H1 (cell line): ENCODE data around the gene TECPR2. TPM values are rescaled to one million over a fixed set of nuclear protein-coding genes. Genes with fewer than 3 reads are reported as not detected.

ENCODE experiments used
- CTCF ChIA-PET: fragments of 300-600 bp; sonication (Branson Sonifier 250); formaldehyde crosslinking; loops from one replicate; lab custom pipeline; 2021; ENCODE audit not compliant: partially characterized antibody; lab: Charles Lee
- POLR2A ChIA-PET: fragments of 300-600 bp; sonication (Branson Sonifier 250); formaldehyde crosslinking; loops from one replicate; lab custom pipeline; 2021; ENCODE audit warnings: inconsistent platforms; ENCODE audit not compliant: partially characterized antibody; lab: Charles Lee
- DNase-seq, 2 experiments: peaks; one replicate each; pipeline versions ENCODE4 v3.0.0 to v3.0.0-alpha.2; 2010 to 2022; ENCODE audit warnings: low spot score in 2 of 2, low read depth in 1 of 2, mixed read lengths in 1 of 2
- FAIRE-seq: peaks from 2 replicates; lab custom pipeline; 2011; peaks lifted over from hg19 to GRCh38; lab: Jason Lieb, UNC
- H2AFZ ChIP-seq: 2 replicates; pipeline ENCODE4 v1.8.1; 2012; ENCODE audit warnings: low read length, inconsistent platforms
- H2AK5ac ChIP-seq: 2 replicates; pipeline ENCODE4 v1.6.1; 2013; ENCODE audit warnings: low read depth, low read length
- H2BK120ac ChIP-seq: replicated peaks from 2 replicates; pipeline ENCODE3; 2013; ENCODE audit warnings: low read depth, low read length, inconsistent platforms
- H2BK12ac ChIP-seq: 2 replicates; pipeline ENCODE4 v1.6.1; 2013; ENCODE audit warnings: low read depth, low read length
- H2BK15ac ChIP-seq: 2 replicates; pipeline ENCODE4 v1.6.1; 2013; ENCODE audit warnings: low read length
- H2BK20ac ChIP-seq: 2 replicates; pipeline ENCODE4 v1.6.1; 2013; ENCODE audit warnings: low read length
- H2BK5ac ChIP-seq: 2 replicates; pipeline ENCODE4 v1.6.1; 2013; ENCODE audit warnings: low read depth, low read length
- H3K14ac ChIP-seq: 2 replicates; pipeline ENCODE4 v1.6.1; 2013; ENCODE audit warnings: inconsistent platforms; ENCODE audit not compliant: insufficient read length
- H3K18ac ChIP-seq: 2 replicates; pipeline ENCODE4 v1.6.1; 2013; ENCODE audit warnings: low read length; ENCODE audit errors: extremely low read depth
- H3K23ac ChIP-seq: 2 replicates; pipeline ENCODE4 v1.6.1; 2013; ENCODE audit warnings: inconsistent platforms; ENCODE audit not compliant: insufficient read length
- H3K23me2 ChIP-seq: 2 replicates; pipeline ENCODE4 v1.6.1; 2013; ENCODE audit warnings: low read depth, low read length
- H3K27ac ChIP-seq: 2 replicates; pipeline ENCODE4 v1.6.1; 2011; ENCODE audit warnings: low read depth, low read length, inconsistent platforms
- H3K27me3 ChIP-seq, 4 experiments: replicated peaks in 1 of 4; 1 replicate in 1 of 4; 2 replicates in 3 of 4; pipeline versions ENCODE4 v1.6.1 to v1.8.1; 2011 to 2013; ENCODE audit warnings: low read length in 3 of 4, mild to moderate bottlenecking in 3 of 4, inconsistent platforms in 2 of 4, mixed read lengths in 2 of 4, moderate library complexity in 1 of 4; ENCODE audit not compliant: control insufficient read depth in 3 of 4, insufficient read depth in 3 of 4; ENCODE audit errors: extremely low read depth in 1 of 4
- H3K36me3 ChIP-seq, 4 experiments: 2 replicates each; pipeline versions ENCODE4 v1.6.1 to v1.8.1; 2011 to 2013; ENCODE audit warnings: mild to moderate bottlenecking in 4 of 4, low read length in 3 of 4, moderate library complexity in 2 of 4, control low read depth in 1 of 4, inconsistent platforms in 1 of 4; ENCODE audit not compliant: insufficient read depth in 4 of 4, control insufficient read depth in 2 of 4
- H3K4ac ChIP-seq: replicated peaks from 2 replicates; pipeline ENCODE3; 2013; ENCODE audit warnings: low read length, low read depth, mixed read lengths, inconsistent platforms; ENCODE audit not compliant: insufficient read length
- H3K4me1 ChIP-seq, 4 experiments: replicated peaks in 1 of 4; 1 replicate in 1 of 4; 2 replicates in 3 of 4; pipeline versions ENCODE4 v1.6.1 to v1.8.1; 2011 to 2013; ENCODE audit warnings: low read length in 3 of 4, inconsistent platforms in 2 of 4, mixed read lengths in 1 of 4; ENCODE audit not compliant: insufficient read depth in 4 of 4, control insufficient read depth in 3 of 4
- H3K4me2 ChIP-seq, 2 experiments: 2 replicates each; pipeline versions ENCODE4 v1.6.1 to v1.8.1; 2011 to 2013; ENCODE audit warnings: low read depth in 2 of 2, low read length in 2 of 2, control low read depth in 1 of 2, inconsistent platforms in 1 of 2, mild to moderate bottlenecking in 1 of 2; ENCODE audit not compliant: insufficient read depth in 1 of 2
- H3K4me3 ChIP-seq, 4 experiments: fragments of 200-600, 300-600 bp in 1 of 4; sonication (generic), shearing (Covaris generic), sonication (Bioruptor Twin) in 1 of 4; 2 replicates each; pipeline versions ENCODE4 v1.5.1 to v1.8.1; 2011 to 2016; ENCODE audit warnings: low read length in 4 of 4, low read depth in 3 of 4, control low read depth in 2 of 4, inconsistent platforms in 2 of 4, mild to moderate bottlenecking in 2 of 4, mixed read lengths in 1 of 4, moderate library complexity in 1 of 4; ENCODE audit not compliant: insufficient read depth in 2 of 4; ENCODE audit errors: extremely low read depth in 1 of 4
- H3K56ac ChIP-seq: replicated peaks from 2 replicates; pipeline ENCODE3; 2013; ENCODE audit warnings: low read depth, mild to moderate bottlenecking, mixed read lengths, low read length, inconsistent platforms; ENCODE audit not compliant: insufficient read length
- H3K79me1 ChIP-seq: 2 replicates; pipeline ENCODE4 v1.6.1; 2013; ENCODE audit warnings: low read depth, low read length, control low read depth
- H3K79me2 ChIP-seq, 2 experiments: 2 replicates each; pipeline versions ENCODE4 v1.6.1 to v1.8.1; 2012 to 2013; ENCODE audit warnings: low read length in 2 of 2, mild to moderate bottlenecking in 2 of 2, inconsistent platforms in 1 of 2; ENCODE audit not compliant: insufficient read depth in 2 of 2, control insufficient read depth in 1 of 2
- H3K9ac ChIP-seq, 4 experiments: replicated peaks in 1 of 4; 1 replicate in 1 of 4; 2 replicates in 3 of 4; pipeline versions ENCODE4 v1.6.1 to v1.8.1; 2011 to 2013; ENCODE audit warnings: low read depth in 3 of 4, low read length in 3 of 4, control low read depth in 2 of 4, mild to moderate bottlenecking in 2 of 4, moderate library complexity in 2 of 4, inconsistent platforms in 1 of 4; ENCODE audit errors: extremely low read depth in 1 of 4
- H3K9me3 ChIP-seq, 2 experiments: 2 replicates each; pipeline versions ENCODE4 v1.6.1 to v1.8.1; 2012 to 2013; ENCODE audit warnings: mild to moderate bottlenecking in 2 of 2, moderate library complexity in 2 of 2, control low read depth in 1 of 2, inconsistent platforms in 1 of 2, low read depth in 1 of 2, low read length in 1 of 2, mixed read lengths in 1 of 2; ENCODE audit not compliant: insufficient read depth in 2 of 2
- H4K20me1 ChIP-seq, 2 experiments: replicated peaks in 1 of 2; 2 replicates each; pipeline versions ENCODE3 to v1.8.1; 2011 to 2013; ENCODE audit warnings: inconsistent platforms in 2 of 2, low read length in 2 of 2, mild to moderate bottlenecking in 1 of 2; ENCODE audit not compliant: insufficient read depth in 2 of 2, control insufficient read depth in 1 of 2
- H4K5ac ChIP-seq: 2 replicates; pipeline ENCODE4 v1.6.1; 2013; ENCODE audit warnings: low read length, low read depth, mixed read lengths, inconsistent platforms; ENCODE audit not compliant: insufficient read length
- H4K8ac ChIP-seq: 2 replicates; pipeline ENCODE4 v1.8.0; 2013; ENCODE audit warnings: mild to moderate bottlenecking, moderate library complexity, low read length, inconsistent platforms; ENCODE audit not compliant: insufficient read depth; ENCODE audit errors: extremely low read depth
- H4K91ac ChIP-seq: replicated peaks from 2 replicates; pipeline ENCODE3; 2013; ENCODE audit warnings: low read length, mixed read lengths, inconsistent platforms; ENCODE audit not compliant: insufficient read length
- HDAC6 ChIP-seq: IDR thresholded peaks from one replicate; pipeline ENCODE4 v1.7.1; 2012; ENCODE audit warnings: low read depth, mild to moderate bottlenecking, inconsistent platforms, low read length, moderate library complexity
- JUND ChIP-seq: IDR thresholded peaks from 2 replicates; pipeline ENCODE4 v1.6.1; 2011; ENCODE audit warnings: mild to moderate bottlenecking, improper control_type of control experiment, low read length
- SUZ12 ChIP-seq: fragments of 200-600 bp; sonication (generic); IDR thresholded peaks from 2 replicates; pipeline ENCODE4 v1.6.1; 2012; ENCODE audit warnings: mild to moderate bottlenecking, inconsistent platforms, low read length, moderate library complexity, mixed read lengths
- WGBS, 2 experiments: shearing (Covaris generic) in 1 of 2; methylation state at CpG; one replicate each; pipeline versions ENCODE4 v1.1.6 to v1.1.7; 2013 to 2015; ENCODE audit warnings: low lambda C conversion rate in 2 of 2, mixed read lengths in 2 of 2, inconsistent platforms in 1 of 2, low coverage in 1 of 2, missing lambda C conversion rate in 1 of 2; ENCODE audit not compliant: insufficient replicate concordance in 2 of 2, insufficient coverage in 1 of 2, insufficient read length in 1 of 2; ENCODE audit errors: extremely low coverage in 1 of 2, missing lambda C conversion rate in 1 of 2; 5-methylcytosine and 5-hydroxymethylcytosine counted together
- polyA plus RNA-seq, 7 experiments: library from polyadenylated mRNA; depleted of rRNA in 3 of 7; stranded (reverse) in 5 of 7; unstranded in 2 of 7; fragments of >200 nt in 5 of 7; fragments of 200-250 nt in 2 of 7; gene quantifications; 1 replicate in 5 of 7; 2 replicates in 1 of 7; 4 replicates in 1 of 7; pipeline versions ENCODE4 v1.2.1 to v1.2.3, GENCODE V29; 2011 to 2013; ENCODE audit warnings: missing spikeins in 2 of 7, mixed read lengths in 2 of 7
- total RNA-seq: library from RNA; stranded (reverse); fragmentation: NEBNext Ultra II Directional; extraction: Animal tissue kit (Norgen Biotek cat#: 25700); gene quantifications from 2 replicates; pipeline ENCODE4 v1.2.1, GENCODE V29; 2021

The TECPR2 gene
- total and polyA plus RNA-seq, 2 of the 8 experiments (the other 6 are each of a cell fraction or from before 2014, with no cell fraction given) = 6.8 to 19.4 TPM

DNA sequence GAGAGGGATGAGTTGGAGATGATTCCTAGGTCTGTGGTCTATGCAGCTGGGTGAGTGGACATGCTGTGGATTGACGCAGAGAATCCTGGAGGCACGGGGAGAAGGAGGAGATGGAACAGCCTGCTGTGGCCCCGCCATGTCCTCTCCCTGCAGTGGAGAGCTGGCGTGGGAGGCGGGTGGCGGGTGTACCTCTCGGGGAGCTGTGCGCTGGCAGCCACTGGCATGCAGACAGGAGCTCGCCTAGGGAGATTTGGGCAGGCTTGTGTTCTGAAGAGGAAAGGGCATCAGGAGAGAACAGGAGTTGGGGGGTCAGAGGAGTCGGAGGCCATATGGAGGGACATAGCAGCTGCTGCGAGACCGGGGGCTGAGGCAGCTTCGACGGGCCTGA is 56.1 kb downstream of the TECPR2 start:
- Histone ChIP-seq H3K36me3 (no peaks in the 10 kb centered on the region), H3K27me3 (no peaks in the 10 kb centered on the region), H3K4ac (no peak overlapping the region), H2BK20ac (0 out of 2 replicates have a peak overlapping the region, but pooled peaks have one; percentile 21), H3K4me2 (no peak overlapping the region), H3K56ac (no peak overlapping the region), H3K14ac (no peak overlapping the region), H2BK120ac (no peak overlapping the region), H3K79me1 (no peaks in the 10 kb centered on the region), H2BK5ac (0 out of 2 replicates have a peak overlapping the region, but pooled peaks have one; percentile 49), H3K9ac (no peak overlapping the region), H4K8ac (peak overlapping the region; percentile 63), H2AK5ac (peak overlapping the region; percentile 71; the same call in 1 of the 2 replicates), H3K23ac (no peak overlapping the region)
- POLR2A ChIA-PET = interaction anchor here (0.7 to 1.4 kb wide), 2 partner anchors 10 to 23 kb away, joined by 3 read pairs; no protein-coding TSS in a partner anchor
- FAIRE-seq (no peak), DNase-seq (no peak)
- no peak for TF ChIP-seq SUZ12
- no peak for TF ChIP-seq HDAC6
- TF ChIP-seq JUND = no peak
- TF ChIP-seq, all 59 proteins: peak for 0
- Histone ChIP-seq H3K9me3 (no peaks in the 10 kb centered on the region), H4K20me1 (no peaks in the 10 kb centered on the region), H2BK15ac (peak overlapping the region; percentile 22; the same call in 1 of the 2 replicates), H3K18ac (peak overlapping the region; percentile 51; the same call in 1 of the 2 replicates), H3K27ac (no peak overlapping the region), H2AFZ (no peak overlapping the region), H3K4me3 (no peak overlapping the region), H3K4me1 (peaks cover 0 to 3% (median 1%) of the 10 kb centered on the region in 4 experiments; a peak in 1 of 7 replicates), H3K79me2 (no peaks in the 10 kb centered on the region), H2BK12ac (peak overlapping the region; percentile 61; the same call in 1 of the 2 replicates), H4K91ac (peak overlapping the region; percentile 54), H4K5ac (no peak overlapping the region), H3K23me2 (no peaks in the 10 kb centered on the region)
- 94% methylated on average over 13 of the region's 14 CpGs; no CpG with 5 or more reads in 1 of the 2 experiments for WGBS, 2 experiments
- CTCF ChIA-PET = interaction anchor here (0.6 to 5.2 kb wide), 3 partner anchors 11 to 202 kb away, joined by 3 to 26 read pairs (median 3); no protein-coding TSS in a partner anchor
